ENCODE data around the gene ASPN.

Gene ASPN

DNA sequence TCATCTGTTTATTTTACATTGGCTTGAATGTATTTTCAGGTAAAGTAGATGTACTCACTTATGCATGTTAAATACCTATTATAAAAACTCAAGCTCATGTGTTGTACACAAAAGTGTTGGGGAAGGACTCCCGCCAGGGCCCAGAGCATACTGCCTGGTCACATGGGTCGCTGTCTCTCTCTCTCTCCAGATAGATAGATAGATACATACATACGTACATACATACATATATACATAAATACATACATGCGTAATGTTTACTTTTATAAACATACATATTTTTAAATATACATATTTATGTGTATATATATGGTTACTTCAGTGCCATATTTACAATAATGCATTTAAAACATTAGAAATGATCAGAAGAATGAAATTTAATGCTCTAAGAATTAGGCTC, 24.7 kb downstream of the ASPN start:
- H3K9ac ChIP-seq (ENCODE audit: insufficient read length): no peak overlapping the region
- no peaks in the 10 kb centered on the region for H3K9me3 ChIP-seq (ENCODE audit: low read depth, low read length)
- DNase-seq (ENCODE audit: low read depth, low spot score): no peak
- no peak overlapping the region for H3K4me3 ChIP-seq
- H3K27ac ChIP-seq: no peak overlapping the region
- no peak for TF ChIP-seq EZH2 (IDR thresholded peaks at IDR 0.05)
- no peak for TF ChIP-seq POLR2AphosphoS5 (IDR thresholded peaks at IDR 0.05; ENCODE audit: borderline replicate concordance, low read depth, low read length)
- TF ChIP-seq FOXP2 (optimal IDR thresholded peaks at IDR 0.05; ENCODE audit: control extremely low read depth, extremely low read length, insufficient read depth): no peak
- H3K36me3 ChIP-seq (ENCODE audit: insufficient read depth, low read length): no peaks in the 10 kb centered on the region

DNA sequence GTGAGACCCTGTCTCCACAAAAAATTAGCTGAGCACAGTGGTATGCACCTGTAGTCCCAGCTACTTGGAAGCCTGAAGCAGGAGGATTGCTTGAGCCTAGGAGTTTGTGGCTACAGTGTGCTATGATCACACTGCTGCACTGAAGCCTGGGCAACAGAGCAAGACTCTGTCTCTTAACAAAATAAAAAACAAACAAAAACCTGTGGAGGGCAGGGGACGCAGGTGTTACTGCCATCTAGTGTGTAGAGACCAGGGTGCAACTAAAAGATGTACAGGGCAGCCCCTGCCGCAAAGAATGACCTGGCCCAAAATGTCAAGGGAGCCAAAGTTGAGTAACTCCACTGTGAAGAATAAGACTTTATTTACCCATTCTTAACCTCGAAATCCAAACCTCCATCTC, 27.1 kb downstream of the ASPN start:
- TF ChIP-seq POLR2AphosphoS5 (IDR thresholded peaks at IDR 0.05; ENCODE audit: borderline replicate concordance, low read depth, low read length): no peak
- TF ChIP-seq FOXP2 (optimal IDR thresholded peaks at IDR 0.05; ENCODE audit: control extremely low read depth, extremely low read length, insufficient read depth): no peak
- no peak for TF ChIP-seq EZH2 (IDR thresholded peaks at IDR 0.05)
- H3K9me3 ChIP-seq (ENCODE audit: low read depth, low read length): no peaks in the 10 kb centered on the region
- no peak overlapping the region for H3K9ac ChIP-seq (ENCODE audit: insufficient read length)

DNA sequence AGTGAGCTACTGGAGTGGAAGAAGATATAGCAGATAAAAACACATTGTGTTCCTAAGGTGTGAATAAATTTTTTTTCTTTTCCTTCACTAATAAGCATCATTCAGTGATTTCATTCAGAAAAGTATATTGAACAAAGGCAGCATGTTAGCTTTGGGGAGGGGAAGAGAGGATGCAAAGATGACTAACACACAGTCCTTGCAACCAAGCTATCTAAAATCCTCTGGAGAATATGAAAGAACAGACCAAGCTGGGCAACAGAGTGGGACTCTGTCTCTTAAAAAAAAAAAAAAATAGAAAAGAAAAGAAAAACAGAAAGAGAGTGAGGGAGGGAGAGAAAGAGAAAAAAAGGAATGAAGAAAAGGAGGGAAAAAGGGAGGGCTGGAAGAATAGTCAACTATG, 35.8 kb downstream of the ASPN start:
- Histone ChIP-seq H3K4me3 (no peak overlapping the region), H3K9me3 (ENCODE audit: low read depth, low read length) (no peaks in the 10 kb centered on the region), H3K27ac (no peak overlapping the region), H3K36me3 (ENCODE audit: insufficient read depth, low read length) (no peaks in the 10 kb centered on the region), H3K9ac (ENCODE audit: insufficient read length) (no peak overlapping the region)
- no peak for DNase-seq (ENCODE audit: low read depth, low spot score)
- no peak for TF ChIP-seq EZH2 (IDR thresholded peaks at IDR 0.05)
- TF ChIP-seq POLR2AphosphoS5 (IDR thresholded peaks at IDR 0.05; ENCODE audit: borderline replicate concordance, low read depth, low read length): no peak
- no peak for TF ChIP-seq FOXP2 (optimal IDR thresholded peaks at IDR 0.05; ENCODE audit: control extremely low read depth, extremely low read length, insufficient read depth)

More for the DNA sequence above, 27.1 kb downstream of the ASPN start:
- H3K4me3 ChIP-seq: no peak overlapping the region
- H3K36me3 ChIP-seq (ENCODE audit: insufficient read depth, low read length): no peaks in the 10 kb centered on the region
- no peak for DNase-seq (ENCODE audit: low read depth, low spot score)
- no peak overlapping the region for H3K27ac ChIP-seq

DNA sequence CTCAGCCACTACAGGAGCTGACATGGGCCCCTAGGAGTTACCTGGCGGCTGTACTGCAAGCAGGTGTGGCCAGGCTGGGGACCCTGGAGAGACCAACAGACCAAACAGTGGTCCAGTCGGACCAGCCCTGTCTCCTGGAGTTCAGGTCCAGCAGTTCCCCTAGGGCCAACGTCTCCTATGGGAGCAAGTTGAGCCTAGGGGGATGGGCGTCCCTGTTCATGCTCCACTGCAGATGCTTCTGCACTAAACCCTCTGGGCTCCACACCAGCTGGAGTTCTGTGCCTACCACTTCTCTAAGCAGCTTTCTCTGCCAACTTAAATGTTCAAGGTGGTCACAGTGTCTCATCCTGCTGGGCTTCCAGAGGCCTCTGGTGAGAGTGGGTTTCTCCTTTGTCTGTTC, 37.5 kb downstream of the ASPN start:
- no peak for DNase-seq (ENCODE audit: low read depth, low spot score)
- H3K36me3 ChIP-seq (ENCODE audit: insufficient read depth, low read length): no peaks in the 10 kb centered on the region
- H3K4me3 ChIP-seq: no peak overlapping the region
- no peak overlapping the region for H3K9ac ChIP-seq (ENCODE audit: insufficient read length)
- H3K9me3 ChIP-seq (ENCODE audit: low read depth, low read length): no peaks in the 10 kb centered on the region
- H3K27ac ChIP-seq: no peak overlapping the region
- TF ChIP-seq POLR2AphosphoS5 (IDR thresholded peaks at IDR 0.05; ENCODE audit: borderline replicate concordance, low read depth, low read length): no peak
- no peak for TF ChIP-seq FOXP2 (optimal IDR thresholded peaks at IDR 0.05; ENCODE audit: control extremely low read depth, extremely low read length, insufficient read depth)
- no peak for TF ChIP-seq EZH2 (IDR thresholded peaks at IDR 0.05)

DNA sequence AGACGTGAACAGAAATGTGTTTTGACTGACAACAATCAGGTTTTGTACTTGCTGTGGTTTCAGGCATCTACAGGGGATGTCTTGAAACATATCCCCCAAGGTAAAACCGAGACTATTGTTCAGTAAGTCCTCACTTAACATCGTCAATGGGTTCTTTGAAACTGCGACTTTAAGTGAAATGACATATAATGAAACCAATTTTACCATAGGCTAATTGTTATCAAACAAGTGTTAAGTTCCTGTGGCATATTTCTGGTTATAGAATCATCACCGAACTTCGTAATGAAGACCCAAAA, 41.6 kb downstream of the ASPN start:
- no peak overlapping the region for H3K9ac ChIP-seq (ENCODE audit: insufficient read length)
- H3K27ac ChIP-seq: no peak overlapping the region
- H3K9me3 ChIP-seq (ENCODE audit: low read depth, low read length): no peaks in the 10 kb centered on the region
- TF ChIP-seq POLR2AphosphoS5 (IDR thresholded peaks at IDR 0.05; ENCODE audit: borderline replicate concordance, low read depth, low read length) (no peak), EZH2 (IDR thresholded peaks at IDR 0.05) (no peak), FOXP2 (optimal IDR thresholded peaks at IDR 0.05; ENCODE audit: control extremely low read depth, extremely low read length, insufficient read depth) (no peak)
- DNase-seq (ENCODE audit: low read depth, low spot score): no peak
- H3K36me3 ChIP-seq (ENCODE audit: insufficient read depth, low read length): no peaks in the 10 kb centered on the region
- no peak overlapping the region for H3K4me3 ChIP-seq

DNA sequence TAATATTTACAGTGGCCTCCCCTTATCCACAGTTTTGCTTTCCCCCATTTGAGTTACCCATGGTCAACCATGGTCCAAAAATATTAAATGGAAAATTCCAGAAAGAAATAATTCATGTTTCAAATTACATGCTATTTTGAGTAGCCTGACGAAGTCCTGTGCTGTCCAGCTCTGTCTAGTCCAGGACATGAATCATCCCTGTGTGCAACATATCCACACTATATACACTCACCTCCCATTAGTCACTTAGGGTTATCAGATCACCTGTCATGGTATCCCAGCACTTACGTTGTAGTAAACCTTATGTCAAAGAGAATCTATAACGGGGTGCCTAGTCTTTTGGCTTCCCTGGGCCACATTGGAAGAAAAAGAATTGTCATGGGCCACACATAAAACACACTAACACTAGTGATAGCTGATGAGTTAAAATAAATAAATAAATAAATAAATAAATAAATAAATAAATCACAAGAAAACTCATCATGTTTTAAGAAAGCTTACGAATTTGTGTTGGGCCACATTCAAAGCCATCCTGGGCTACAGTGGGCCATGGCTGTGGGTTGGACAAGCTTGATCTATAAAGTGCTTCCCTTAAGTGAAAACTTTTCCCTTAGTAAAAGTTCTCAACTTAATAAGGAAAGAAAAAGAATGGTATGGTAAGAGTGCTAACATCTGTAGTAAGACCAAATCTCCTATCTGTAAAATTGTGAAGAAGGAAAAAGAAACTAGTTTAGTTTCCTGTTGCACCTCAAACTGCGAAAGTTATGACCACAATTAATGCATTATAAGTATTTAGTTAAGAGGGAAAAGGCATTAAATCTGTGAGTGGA, 42.2 kb downstream of the ASPN start:
- no peak for TF ChIP-seq POLR2AphosphoS5 (IDR thresholded peaks at IDR 0.05; ENCODE audit: borderline replicate concordance, low read depth, low read length)
- no peak for TF ChIP-seq FOXP2 (optimal IDR thresholded peaks at IDR 0.05; ENCODE audit: control extremely low read depth, extremely low read length, insufficient read depth)
- TF ChIP-seq EZH2 (IDR thresholded peaks at IDR 0.05): no peak
- Histone ChIP-seq H3K9me3 (ENCODE audit: low read depth, low read length) (no peaks in the 10 kb centered on the region), H3K27ac (no peak overlapping the region), H3K4me3 (no peak overlapping the region), H3K36me3 (ENCODE audit: insufficient read depth, low read length) (no peaks in the 10 kb centered on the region), H3K9ac (ENCODE audit: insufficient read length) (no peak overlapping the region)
- no peak for DNase-seq (ENCODE audit: low read depth, low spot score)

DNA sequence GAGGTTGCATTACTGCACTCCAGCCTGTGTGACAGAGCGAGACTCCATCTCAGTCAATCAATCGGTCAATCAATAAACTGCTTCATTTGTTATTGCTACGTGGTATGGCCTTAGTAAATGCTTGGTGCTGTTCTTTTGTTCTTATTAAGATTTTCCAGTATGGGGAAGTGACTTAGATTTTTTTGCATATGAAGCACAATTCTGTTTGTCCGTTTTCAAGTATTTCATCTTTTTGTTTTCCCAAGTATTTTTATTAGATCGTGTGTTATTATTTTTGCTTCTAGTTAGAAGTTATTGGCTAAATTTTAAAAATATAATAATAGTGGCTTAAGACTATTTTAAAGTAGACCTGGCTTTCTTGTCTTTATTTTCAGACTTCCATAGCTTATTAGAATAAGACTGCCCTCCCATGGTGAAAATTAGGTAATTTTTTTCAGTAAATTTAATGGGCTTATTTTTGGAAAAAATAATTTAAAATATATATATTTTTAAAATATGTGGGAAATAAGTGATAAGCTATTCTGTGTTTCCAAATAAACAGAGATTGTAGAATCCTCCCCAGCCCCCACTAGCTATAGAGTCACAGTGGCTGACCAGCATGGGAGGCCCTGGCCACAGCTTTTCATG, 43.3 kb downstream of the ASPN start:
- Histone ChIP-seq H3K27ac (no peak overlapping the region), H3K9ac (ENCODE audit: insufficient read length) (no peak overlapping the region), H3K9me3 (ENCODE audit: low read depth, low read length) (no peaks in the 10 kb centered on the region), H3K36me3 (ENCODE audit: insufficient read depth, low read length) (no peaks in the 10 kb centered on the region), H3K4me3 (no peak overlapping the region)
- DNase-seq (ENCODE audit: low read depth, low spot score): no peak
- TF ChIP-seq POLR2AphosphoS5 (IDR thresholded peaks at IDR 0.05; ENCODE audit: borderline replicate concordance, low read depth, low read length) (no peak), FOXP2 (optimal IDR thresholded peaks at IDR 0.05; ENCODE audit: control extremely low read depth, extremely low read length, insufficient read depth) (no peak), EZH2 (IDR thresholded peaks at IDR 0.05) (no peak)

DNA sequence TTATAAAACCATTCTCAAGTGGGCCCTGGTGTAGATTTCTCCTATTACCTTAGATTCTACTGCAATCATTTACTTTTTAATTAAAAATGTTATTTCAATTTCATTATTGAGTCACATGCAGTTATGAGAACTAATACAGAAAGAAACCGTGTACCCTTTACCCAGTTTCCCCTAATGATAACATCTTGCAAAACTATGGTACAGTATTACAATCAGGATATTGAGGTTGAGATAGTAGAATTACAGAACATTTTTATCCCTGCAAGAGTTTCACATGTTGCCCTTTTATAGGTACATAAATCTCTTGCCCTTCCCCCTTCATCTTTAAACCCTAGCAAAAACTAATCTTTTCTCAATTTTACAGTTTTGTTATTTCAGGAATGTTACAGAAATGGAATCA, 47.0 kb downstream of the ASPN start:
- TF ChIP-seq POLR2AphosphoS5 (IDR thresholded peaks at IDR 0.05; ENCODE audit: borderline replicate concordance, low read depth, low read length) (no peak), EZH2 (IDR thresholded peaks at IDR 0.05) (no peak), FOXP2 (optimal IDR thresholded peaks at IDR 0.05; ENCODE audit: control extremely low read depth, extremely low read length, insufficient read depth) (no peak)
- H3K4me3 ChIP-seq: no peak overlapping the region
- H3K36me3 ChIP-seq (ENCODE audit: insufficient read depth, low read length): no peaks in the 10 kb centered on the region
- no peaks in the 10 kb centered on the region for H3K9me3 ChIP-seq (ENCODE audit: low read depth, low read length)
- no peak overlapping the region for H3K9ac ChIP-seq (ENCODE audit: insufficient read length)
- no peak for DNase-seq (ENCODE audit: low read depth, low spot score)
- H3K27ac ChIP-seq: no peak overlapping the region
